Memory B cell (primary cell): Measurements from ENCODE around the gene CYP2J2.
"Not testable (repeated sequence)": the region's sequence is repeated elsewhere in the genome, so short reads cannot be mapped to it uniquely, and the experiment has no call there.

Experiments
- ATAC-seq: fragments of 150-1000 bp; cut with Tn5 transposase; 2 replicates; pipeline ENCODE4 v1.10.0; 2021; ENCODE audit warnings: low read depth, mild to moderate bottlenecking, moderate library complexity
- DNase-seq, 2 donors: peaks; one replicate each; pipeline ENCODE4 v3.0.0; 2022; ENCODE audit warnings: low spot score in 2 of 2
- H3K27ac Mint-ChIP-seq: one replicate; pipeline ENCODE4 v1.8.0; 2022; ENCODE audit warnings: mild to moderate bottlenecking, moderate library complexity, mixed read lengths
- H3K27me3 Mint-ChIP-seq: one replicate; pipeline ENCODE4 v1.8.0; 2022; ENCODE audit warnings: mixed read lengths
- H3K36me3 Mint-ChIP-seq: one replicate; pipeline ENCODE4 v1.8.0; 2022; ENCODE audit warnings: mild to moderate bottlenecking, mixed read lengths
- H3K4me1 Mint-ChIP-seq: one replicate; pipeline ENCODE4 v1.8.0; 2022; ENCODE audit warnings: mixed read lengths
- H3K4me3 Mint-ChIP-seq: one replicate; pipeline ENCODE4 v1.8.0; 2022; ENCODE audit warnings: mild to moderate bottlenecking, moderate library complexity, mixed read lengths
- H3K9me3 Mint-ChIP-seq: one replicate; pipeline ENCODE4 v1.8.0; 2022; ENCODE audit warnings: mixed read lengths

CYP2J2 gene, protein sequence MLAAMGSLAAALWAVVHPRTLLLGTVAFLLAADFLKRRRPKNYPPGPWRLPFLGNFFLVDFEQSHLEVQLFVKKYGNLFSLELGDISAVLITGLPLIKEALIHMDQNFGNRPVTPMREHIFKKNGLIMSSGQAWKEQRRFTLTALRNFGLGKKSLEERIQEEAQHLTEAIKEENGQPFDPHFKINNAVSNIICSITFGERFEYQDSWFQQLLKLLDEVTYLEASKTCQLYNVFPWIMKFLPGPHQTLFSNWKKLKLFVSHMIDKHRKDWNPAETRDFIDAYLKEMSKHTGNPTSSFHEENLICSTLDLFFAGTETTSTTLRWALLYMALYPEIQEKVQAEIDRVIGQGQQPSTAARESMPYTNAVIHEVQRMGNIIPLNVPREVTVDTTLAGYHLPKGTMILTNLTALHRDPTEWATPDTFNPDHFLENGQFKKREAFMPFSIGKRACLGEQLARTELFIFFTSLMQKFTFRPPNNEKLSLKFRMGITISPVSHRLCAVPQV

DNA sequence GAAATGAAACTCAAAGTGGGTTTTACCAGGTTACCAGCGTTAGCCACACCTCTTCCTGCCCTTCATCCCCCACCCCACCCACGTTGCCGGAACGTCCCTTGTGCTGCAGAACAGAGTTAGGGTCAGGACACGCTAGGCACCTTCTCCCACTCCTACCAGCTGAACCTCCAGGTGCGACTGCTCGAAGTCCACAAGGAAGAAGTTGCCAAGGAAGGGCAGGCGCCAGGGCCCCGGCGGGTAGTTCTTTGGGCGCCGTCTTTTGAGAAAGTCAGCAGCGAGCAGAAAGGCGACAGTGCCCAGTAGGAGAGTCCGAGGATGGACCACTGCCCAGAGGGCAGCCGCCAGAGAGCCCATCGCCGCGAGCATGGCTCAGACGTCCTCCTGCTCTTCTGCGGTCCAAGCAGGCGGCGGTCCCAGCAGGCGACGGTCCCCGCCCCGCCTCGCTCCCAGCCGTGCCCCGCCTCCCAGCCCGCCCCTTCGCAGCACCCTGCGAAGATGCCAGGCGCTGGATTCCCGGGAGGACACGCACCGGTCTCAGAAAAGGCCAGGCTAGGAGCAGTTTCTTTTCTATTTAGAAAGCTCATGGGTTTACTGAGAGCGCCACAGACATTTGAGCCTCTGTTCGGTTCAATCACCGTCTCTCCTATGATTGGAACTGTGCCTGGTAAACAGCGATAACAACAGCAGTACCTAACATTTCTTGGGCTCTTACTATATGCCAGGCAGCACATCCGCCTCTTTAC, at the start of gene CYP2J2:
CYP2J2 (minus strand) TSS at position 393 of the 743 bp plus-strand sequence; CDS start at position 366, 27 bp downstream.
- peaks cover 10% of the 10 kb centered on the region for H3K4me1 Mint-ChIP-seq
- ATAC-seq (peak; percentile 81), DNase-seq (peak in 1 of 2 donors; percentile 26)
- peak within 1 kb of the TSS; percentile 91 for H3K4me3 Mint-ChIP-seq
- peak within 1 kb of the TSS; percentile 36 for H3K27ac Mint-ChIP-seq
- peaks cover 3% of the 10 kb centered on the region for H3K27me3 Mint-ChIP-seq
- H3K9me3 Mint-ChIP-seq: peaks cover 4% of the 10 kb centered on the region
- H3K36me3 Mint-ChIP-seq: no peaks in the 10 kb centered on the region

- Mint-ChIP-seq H3K9me3 (no peaks in the 10 kb centered on the region), H3K27ac (no peak overlapping the region), H3K36me3 (no peaks in the 10 kb centered on the region), H3K4me3 (no peak overlapping the region), H3K4me1 (peaks cover 8% of the 10 kb centered on the region), H3K27me3 (peaks cover 21% of the 10 kb centered on the region)
- DNase-seq (no peak), ATAC-seq (no peak)
These were observed 47.1 kb upstream of the CYP2J2 start for GRCh38 chr1:59973719-59974118.

GRCh38 chr1:59972216-59972927, 45.8 kb upstream of the CYP2J2 start:
- DNase-seq (no peak), ATAC-seq (no peak)
- H3K36me3 Mint-ChIP-seq: no peaks in the 10 kb centered on the region
- peaks cover 8% of the 10 kb centered on the region for H3K4me1 Mint-ChIP-seq
- H3K27me3 Mint-ChIP-seq: peaks cover 21% of the 10 kb centered on the region
- H3K27ac Mint-ChIP-seq: no peak overlapping the region
- no peak overlapping the region for H3K4me3 Mint-ChIP-seq
- no peaks in the 10 kb centered on the region for H3K9me3 Mint-ChIP-seq

DNA sequence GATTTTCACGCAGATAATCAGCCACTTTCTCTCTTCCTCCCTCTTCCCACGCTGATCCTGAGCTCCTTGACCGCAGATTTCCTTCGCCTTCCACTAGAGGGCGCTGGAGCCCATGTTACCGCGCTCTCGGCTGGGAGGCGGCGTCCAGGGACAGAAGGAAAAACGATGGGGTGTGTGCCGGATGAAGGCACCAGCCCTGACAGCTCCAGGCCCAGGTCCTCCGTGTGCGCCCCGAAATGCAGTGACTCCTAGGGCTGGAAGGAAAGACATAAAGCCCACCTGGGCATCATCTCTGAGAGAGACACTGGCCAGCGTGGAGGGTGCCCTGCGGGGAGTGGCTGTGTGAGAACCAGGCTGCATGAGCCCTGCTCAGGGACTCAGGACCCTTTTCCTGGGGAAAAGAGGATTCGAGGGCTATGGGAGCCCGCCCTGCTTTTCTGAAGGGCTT, 44.9 kb upstream of the CYP2J2 start:
- no peak for ATAC-seq
- Mint-ChIP-seq H3K4me3 (no peak overlapping the region), H3K27ac (no peak overlapping the region)

GRCh38 chr1:59969542-59970175, 43.1 kb upstream of the CYP2J2 start:
- H3K4me1 Mint-ChIP-seq, H3K4me3 Mint-ChIP-seq, H3K9me3 Mint-ChIP-seq, H3K27me3 Mint-ChIP-seq, DNase-seq, H3K27ac Mint-ChIP-seq, ATAC-seq, H3K36me3 Mint-ChIP-seq: not testable (repeated sequence)

More for the DNA sequence above, 44.9 kb upstream of the CYP2J2 start:
- H3K4me1 Mint-ChIP-seq: peaks cover 5% of the 10 kb centered on the region
- DNase-seq: peak; percentile 14 to 43
- H3K27me3 Mint-ChIP-seq: peaks cover 19% of the 10 kb centered on the region
- no peaks in the 10 kb centered on the region for H3K36me3 Mint-ChIP-seq
- H3K9me3 Mint-ChIP-seq: no peaks in the 10 kb centered on the region

DNA sequence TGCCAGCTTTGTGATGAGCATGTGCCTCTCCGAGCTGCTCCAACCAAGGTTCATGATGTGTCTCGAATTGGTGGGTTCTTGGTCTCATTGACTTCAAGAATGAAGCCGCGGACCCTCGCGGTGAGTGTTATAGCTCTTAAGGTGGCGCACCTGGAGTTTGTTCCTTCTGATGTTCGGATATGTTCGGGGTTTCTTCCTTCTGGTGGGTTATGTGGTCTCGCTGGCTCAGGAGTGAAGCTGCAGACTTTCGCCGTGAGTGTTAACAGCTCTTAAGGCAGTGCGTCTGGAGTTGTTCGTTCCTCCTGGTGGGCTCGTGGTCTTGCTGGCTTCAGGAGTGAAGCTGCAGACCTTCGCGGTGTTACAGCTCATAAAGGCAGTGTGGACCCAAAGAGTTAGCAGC, 42.2 kb upstream of the CYP2J2 start:
- not testable (repeated sequence) for H3K36me3 Mint-ChIP-seq, DNase-seq, H3K4me1 Mint-ChIP-seq, H3K27me3 Mint-ChIP-seq, ATAC-seq, H3K27ac Mint-ChIP-seq, H3K4me3 Mint-ChIP-seq, H3K9me3 Mint-ChIP-seq

DNA sequence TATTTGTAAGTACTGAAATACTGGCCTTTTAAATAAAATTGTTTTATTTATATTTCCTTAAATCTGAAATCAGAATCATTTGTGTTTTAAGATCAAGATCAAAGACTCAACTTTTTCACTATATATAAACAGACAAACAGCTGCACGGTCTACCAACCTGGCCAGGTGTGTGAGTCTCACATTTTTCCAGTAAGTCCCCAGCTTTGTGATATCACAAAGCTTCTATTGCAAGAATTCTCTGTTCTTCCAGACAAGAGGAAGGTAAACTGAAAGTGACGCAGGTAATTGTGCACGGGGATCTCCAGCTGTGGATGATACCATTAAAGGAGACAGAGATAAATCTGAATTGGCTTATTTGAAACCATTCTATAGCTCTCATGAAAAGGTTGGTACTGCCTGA, 41.2 kb upstream of the CYP2J2 start:
- H3K9me3 Mint-ChIP-seq: no peaks in the 10 kb centered on the region
- H3K36me3 Mint-ChIP-seq: no peaks in the 10 kb centered on the region
- peaks cover 3% of the 10 kb centered on the region for H3K27me3 Mint-ChIP-seq
- no peak overlapping the region for H3K27ac Mint-ChIP-seq
- ATAC-seq: no peak
- peaks cover 5% of the 10 kb centered on the region for H3K4me1 Mint-ChIP-seq
- H3K4me3 Mint-ChIP-seq: no peak overlapping the region
- no peak for DNase-seq

GRCh38 chr1:59967141-59967697, 40.6 kb upstream of the CYP2J2 start:
- no peaks in the 10 kb centered on the region for H3K9me3 Mint-ChIP-seq
- ATAC-seq (no peak), DNase-seq (no peak)
- no peak overlapping the region for H3K27ac Mint-ChIP-seq
- H3K27me3 Mint-ChIP-seq: peaks cover 3% of the 10 kb centered on the region
- no peak overlapping the region for H3K4me3 Mint-ChIP-seq
- peaks cover 5% of the 10 kb centered on the region for H3K4me1 Mint-ChIP-seq
- H3K36me3 Mint-ChIP-seq: no peaks in the 10 kb centered on the region

DNA sequence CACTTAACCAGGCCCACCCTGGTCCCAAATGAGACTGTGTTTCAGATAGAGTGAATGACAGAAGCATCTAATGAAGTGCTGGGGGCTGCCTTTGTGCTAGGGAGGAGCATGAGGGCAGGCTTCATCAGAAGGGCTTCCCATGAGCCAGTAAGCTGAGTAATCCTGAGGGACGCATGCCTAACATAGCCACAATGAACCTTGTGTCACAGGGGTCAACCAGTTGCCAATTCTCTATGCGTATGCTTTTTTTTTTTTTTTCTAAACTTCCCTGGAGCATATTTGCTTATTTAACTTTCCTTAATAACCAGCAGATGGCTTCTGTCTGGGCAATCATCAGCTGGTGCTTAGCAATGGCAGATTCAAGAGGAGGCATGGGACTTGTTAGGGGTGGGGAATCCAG, 25.5 kb upstream of the CYP2J2 start:
- H3K36me3 Mint-ChIP-seq: no peaks in the 10 kb centered on the region
- peaks cover 6% of the 10 kb centered on the region for H3K27me3 Mint-ChIP-seq
- DNase-seq: no peak
- H3K4me1 Mint-ChIP-seq: no peaks in the 10 kb centered on the region
- no peak overlapping the region for H3K4me3 Mint-ChIP-seq
- H3K27ac Mint-ChIP-seq: no peak overlapping the region
- H3K9me3 Mint-ChIP-seq: no peaks in the 10 kb centered on the region
- ATAC-seq: no peak

- Mint-ChIP-seq H3K27me3 (peaks cover 6% of the 10 kb centered on the region), H3K9me3 (no peaks in the 10 kb centered on the region), H3K36me3 (no peaks in the 10 kb centered on the region), H3K4me3 (no peak overlapping the region), H3K27ac (no peak overlapping the region), H3K4me1 (no peaks in the 10 kb centered on the region)
- no peak for ATAC-seq
- no peak for DNase-seq
These were observed 23.1 kb upstream of the CYP2J2 start for GRCh38 chr1:59949648-59950047.

DNA sequence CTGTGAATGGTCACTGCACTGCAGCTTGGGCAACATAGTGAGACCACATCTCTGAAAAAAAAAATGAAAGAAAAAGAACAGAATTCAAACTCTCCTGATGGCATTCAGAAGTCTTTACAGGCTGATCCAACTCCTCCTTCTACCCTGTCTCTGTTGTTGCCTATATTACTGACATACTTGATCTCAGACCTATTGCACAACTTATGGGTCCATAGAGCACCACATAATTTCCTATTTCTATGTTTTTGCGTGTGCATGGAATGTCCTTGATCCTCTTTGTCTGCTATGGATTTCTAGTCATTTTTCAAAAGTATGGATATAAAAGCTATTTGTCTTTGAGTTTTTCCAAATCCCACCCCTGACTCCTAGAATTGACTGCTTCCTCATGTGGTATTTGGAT, 22.4 kb upstream of the CYP2J2 start:
- no peak overlapping the region for H3K27ac Mint-ChIP-seq
- no peaks in the 10 kb centered on the region for H3K36me3 Mint-ChIP-seq
- ATAC-seq (no peak), DNase-seq (no peak)
- no peaks in the 10 kb centered on the region for H3K9me3 Mint-ChIP-seq
- H3K4me1 Mint-ChIP-seq: no peaks in the 10 kb centered on the region
- H3K4me3 Mint-ChIP-seq: no peak overlapping the region
- peaks cover 4% of the 10 kb centered on the region for H3K27me3 Mint-ChIP-seq

DNA sequence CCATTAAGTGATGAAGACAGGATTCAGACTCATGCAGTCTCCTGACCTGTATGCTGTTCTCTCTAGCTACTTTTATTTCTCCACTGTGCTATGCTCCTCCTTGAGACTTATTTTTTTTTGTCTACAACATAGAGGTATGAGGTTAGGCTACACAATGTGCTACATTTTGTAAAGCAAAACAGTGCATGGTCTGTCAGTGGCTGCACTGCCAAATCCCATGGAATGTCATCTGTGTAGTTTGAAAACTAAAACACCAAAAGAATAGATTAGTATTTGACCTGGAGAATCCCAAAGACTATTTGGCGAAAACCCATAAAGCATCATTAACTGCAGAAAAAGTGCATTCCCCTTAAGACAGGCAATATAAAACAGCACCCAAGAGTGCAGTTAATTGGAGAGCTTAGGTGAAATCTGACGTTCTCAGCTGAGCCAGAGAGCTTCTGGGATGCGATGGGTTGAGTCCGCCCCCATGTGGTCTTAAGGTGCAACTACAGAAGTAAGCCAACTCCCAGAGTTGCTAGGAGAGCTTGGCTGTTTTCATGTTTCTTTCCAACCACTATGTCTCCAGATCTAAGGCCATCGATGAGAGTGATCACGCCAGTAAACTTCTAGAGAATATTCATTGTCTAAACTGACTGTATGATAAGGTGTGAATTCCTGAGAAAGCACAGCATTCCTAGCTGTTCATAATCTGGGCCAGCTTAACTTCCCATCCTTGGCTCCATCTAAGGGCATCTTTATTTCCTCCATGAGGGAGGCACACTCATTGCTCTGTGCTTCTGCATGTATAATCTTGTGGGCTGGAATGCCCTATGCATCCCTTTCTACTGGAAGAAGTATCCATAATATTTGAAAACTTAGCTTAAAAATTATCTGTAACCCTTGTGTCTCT, 20.7 kb upstream of the CYP2J2 start:
- DNase-seq (peak in 1 of 2 donors; percentile 47), ATAC-seq (peak; percentile 78)
- Mint-ChIP-seq H3K4me1 (no peaks in the 10 kb centered on the region), H3K27me3 (peaks cover 6% of the 10 kb centered on the region), H3K4me3 (no peak overlapping the region), H3K9me3 (no peaks in the 10 kb centered on the region), H3K27ac (no peak overlapping the region), H3K36me3 (no peaks in the 10 kb centered on the region)
